Limb (tissue), 2 donors: ENCODE measurements around the gene JMJD1C.

Experiments
- DNase-seq, 2 donors: peaks; one replicate each; pipeline ENCODE4 v3.0.0-alpha.2; 2016; ENCODE audit errors: extremely low spot score in 2 of 2

The JMJD1C gene

DNA sequence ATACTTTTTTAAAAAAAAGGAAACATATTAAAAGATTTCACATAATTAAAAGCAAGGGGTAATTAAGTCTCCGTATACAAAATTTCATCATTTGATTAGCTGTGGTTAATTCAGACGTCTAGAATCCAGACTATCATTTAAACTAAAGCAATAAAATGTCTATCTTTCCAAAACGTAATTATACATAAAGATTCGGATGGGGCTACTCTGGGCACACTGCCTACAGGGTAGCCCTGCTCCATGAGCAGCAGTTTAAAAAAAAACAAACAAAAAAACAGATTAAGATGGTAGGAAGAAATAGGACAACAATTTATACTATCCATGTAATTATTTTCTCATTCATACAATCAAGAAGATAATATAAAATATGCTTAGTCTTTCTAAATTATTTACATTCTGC, 236.6 kb downstream of the JMJD1C start:
- DNase-seq, result no peak

GRCh38 chr10:63228237-63228636, 237.5 kb downstream of the JMJD1C start:
- DNase-seq, result no peak

DNA sequence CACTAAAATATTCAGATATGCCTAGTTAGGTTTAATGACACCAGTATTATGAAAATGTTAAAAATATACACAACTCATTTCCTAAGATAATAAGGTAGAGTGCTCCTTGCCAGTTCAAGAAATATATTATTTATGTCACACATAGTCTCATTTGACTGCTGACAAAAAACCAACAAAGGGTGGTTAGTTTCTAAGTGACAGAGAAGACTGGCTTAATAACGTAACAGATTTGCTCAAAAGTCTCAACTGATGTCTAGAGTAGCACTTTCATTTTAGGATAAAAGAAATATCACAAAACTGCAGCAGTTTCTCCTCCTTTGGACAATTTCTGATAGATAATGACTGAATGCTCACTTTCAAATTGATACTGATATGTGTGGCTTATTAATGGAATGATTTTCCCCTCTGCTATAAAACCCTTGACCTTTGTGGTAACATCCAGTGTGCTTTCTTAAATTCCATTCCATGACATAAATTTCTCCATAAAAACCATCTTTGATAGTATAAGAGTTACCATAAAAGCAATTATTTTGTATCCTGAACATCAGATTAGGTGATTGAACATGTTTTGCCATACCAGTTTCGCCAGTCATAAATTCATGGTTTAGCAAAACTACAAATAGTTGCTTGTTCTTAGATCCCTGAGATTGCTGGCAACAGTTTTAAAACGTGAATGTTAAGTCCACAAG, 238.4 kb downstream of the JMJD1C start:
- no peak for DNase-seq

DNA sequence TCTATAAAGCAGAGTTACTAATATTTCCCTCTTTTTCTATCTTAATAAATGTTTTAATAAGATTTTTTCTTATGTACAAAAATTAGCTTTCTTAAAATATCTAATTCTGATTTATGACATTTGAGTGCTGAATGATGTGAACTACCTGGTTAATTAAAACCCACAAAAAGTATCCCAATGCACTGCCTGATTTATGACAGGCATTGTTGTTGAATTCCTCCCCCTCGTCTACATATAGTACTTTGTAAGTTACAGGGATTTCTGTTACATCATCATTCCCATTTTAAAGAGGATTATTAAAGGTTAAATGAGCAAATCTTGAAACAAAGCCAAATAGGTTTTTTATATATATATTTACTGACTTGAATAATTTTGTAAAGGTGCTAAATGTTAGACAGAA, 241.5 kb downstream of the JMJD1C start:
- DNase-seq, result no peak

GRCh38 chr10:63221950-63222349, 243.8 kb downstream of the JMJD1C start:
- no peak for DNase-seq

- no peak for DNase-seq
These were observed 246.0 kb downstream of the JMJD1C start for GRCh38 chr10:63219749-63220148.

DNA sequence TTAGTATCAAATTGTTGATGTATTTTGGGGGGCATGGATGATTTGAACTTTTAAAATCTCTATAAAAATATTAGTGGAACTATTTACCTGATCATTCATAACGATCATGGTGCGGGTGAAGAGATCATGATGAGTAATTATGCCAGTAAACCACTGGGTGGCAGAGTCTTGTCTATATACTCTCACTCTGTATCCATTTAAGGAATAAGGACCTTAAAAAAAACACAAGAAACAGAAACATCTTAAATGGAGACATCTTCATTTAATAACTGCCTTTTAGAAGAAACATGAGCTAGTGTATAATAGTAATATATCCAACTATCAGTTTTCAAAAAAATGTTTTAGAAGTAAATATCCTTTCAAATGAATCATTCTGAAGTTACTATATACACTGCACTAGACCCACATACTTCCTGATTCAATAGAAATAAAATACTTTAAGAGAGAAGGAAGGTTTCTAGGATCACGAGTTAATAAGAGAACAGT, 248.6 kb downstream of the JMJD1C start:
- DNase-seq, result peak in 1 of 2 donors; percentile 73

DNA sequence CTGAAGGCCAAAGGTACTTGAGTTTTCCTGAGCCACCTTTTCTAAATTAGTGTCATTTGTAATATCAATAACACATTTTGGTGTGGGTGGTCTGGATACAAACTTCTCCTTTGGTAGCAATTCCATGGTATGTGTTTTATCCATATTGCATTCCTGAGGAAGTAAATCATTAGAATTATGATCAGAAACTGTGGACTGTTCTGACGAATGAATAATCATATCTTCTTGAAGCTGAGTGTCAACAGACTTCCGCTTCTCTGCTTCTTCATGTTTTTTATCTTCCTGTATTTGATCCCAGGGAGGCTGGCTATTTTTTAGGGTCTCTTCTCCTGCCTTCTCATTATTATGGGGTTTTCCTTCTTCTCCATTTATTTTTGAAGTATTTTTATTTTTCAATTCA, 251.2 kb downstream of the JMJD1C start:
- DNase-seq, result no peak

DNA sequence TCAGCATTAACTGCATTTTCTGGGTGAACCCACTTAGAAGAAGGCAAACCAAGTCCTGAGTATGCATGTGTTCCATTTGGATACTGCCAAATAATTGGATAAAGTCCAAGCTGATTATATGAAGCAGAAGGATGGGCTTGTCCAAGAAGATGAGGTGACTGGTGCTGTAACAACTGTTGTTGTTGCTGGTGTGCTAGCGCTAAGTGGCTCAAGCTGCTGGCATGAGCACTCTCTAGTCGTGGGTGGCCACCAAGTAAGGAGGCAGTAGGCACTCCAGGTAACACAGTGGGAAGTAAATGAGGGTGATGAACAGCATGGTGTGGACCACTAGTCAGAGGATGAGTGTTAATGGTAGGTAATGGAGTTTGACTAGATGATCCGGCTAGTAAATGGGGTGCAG, 252.3 kb downstream of the JMJD1C start:
- DNase-seq, result no peak

GRCh38 chr10:63210611-63211196, 255.1 kb downstream of the JMJD1C start:
- DNase-seq, result no peak

- no peak for DNase-seq
These were observed 256.1 kb downstream of the JMJD1C start for GRCh38 chr10:63209705-63210104.

GRCh38 chr10:63208986-63209385, 256.8 kb downstream of the JMJD1C start:
- DNase-seq, result no peak

- DNase-seq, result peak in 1 of 2 donors; percentile 69
These were observed 258.6 kb downstream of the JMJD1C start for GRCh38 chr10:63206997-63207811.

DNA sequence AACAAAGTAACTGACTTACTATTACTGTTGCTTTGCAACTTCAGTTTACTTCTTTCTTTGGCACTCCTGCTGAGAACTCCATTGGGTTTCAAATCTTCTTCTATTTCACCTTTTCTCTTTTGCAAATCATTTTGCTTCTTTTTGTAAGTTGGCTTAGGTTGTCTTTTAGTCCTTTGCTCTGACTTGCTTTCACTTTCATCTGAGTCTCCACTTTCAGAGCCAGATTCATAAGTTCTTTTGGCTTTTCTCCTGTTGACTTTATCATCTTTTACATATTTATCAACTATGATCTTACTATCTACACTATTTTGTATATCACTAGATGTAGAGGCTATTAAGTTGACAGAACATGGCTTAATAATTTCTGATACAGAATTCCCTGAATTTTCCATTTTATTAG, 259.2 kb downstream of the JMJD1C start:
- no peak for DNase-seq

- no peak for DNase-seq
These were observed 260.4 kb downstream of the JMJD1C start for GRCh38 chr10:63205421-63205820.

DNA sequence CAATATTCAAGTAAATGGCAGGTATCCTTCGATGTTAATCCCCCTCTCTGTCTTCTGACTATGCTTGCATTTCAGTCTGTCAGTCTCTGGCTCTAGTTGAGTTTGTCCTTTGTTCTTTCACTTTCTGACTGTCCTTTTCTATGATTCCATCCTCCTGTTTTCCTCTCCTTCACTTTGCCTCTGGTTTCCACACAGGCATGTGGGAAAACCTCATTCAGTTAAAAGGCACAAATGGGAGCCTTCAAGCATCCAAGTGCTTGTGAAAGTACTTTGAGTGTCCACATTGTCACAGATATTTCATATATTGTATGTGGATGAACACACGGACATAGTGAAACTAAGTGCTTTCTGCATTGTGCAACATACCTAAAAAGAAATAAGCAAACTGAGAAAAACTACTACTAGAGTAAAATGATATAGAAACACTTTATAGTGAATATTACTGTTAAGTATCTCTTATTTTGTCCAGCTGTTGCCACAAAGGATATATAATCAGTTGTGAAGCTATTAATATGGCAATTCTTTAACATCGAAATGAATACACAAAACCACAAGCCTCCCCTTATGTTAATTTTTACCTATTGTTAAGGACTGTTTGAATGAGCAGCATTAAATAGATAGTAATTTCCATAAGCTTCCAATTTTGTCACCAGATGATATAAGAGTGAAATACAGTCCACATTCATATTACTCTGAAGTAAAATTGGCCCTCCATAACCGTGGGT, 260.9 kb downstream of the JMJD1C start:
- no peak for DNase-seq

DNA sequence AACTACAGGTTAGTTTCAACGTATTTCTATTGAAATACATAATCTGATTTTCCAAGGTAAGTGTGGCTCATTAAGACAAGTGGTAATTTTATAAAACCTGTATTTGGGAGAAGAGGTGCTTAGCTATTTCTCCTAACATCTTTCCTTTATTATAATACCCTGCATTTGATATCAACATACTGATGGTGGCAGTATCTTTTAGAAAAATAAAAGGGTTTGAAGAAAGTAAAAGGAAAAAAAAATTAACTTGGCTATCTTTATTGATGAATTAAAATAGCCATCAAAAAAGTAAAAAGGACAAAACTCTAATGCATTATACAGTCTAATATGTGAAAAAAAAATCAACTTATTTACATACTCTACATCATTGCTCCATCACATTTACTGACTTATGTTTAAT, 264.7 kb downstream of the JMJD1C start:
- DNase-seq, result no peak

DNA sequence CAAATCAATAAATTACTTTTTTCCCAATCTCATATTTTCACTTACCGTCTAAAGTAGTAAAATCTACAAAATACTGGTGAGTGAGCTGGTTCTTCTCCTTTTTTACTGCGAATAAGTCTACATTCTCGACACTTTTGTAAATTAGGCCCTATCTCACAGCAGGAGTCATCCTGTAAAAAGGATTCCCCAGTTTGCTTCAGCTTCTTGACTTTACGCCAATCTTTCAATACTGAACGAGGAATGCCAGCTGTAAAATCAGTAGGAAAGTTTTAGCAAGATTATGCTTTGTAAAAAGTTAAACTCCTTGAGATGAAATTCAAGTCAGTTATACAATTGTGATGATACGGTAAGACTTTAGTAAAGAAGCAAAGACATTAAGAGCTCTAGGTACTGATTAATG, 265.3 kb downstream of the JMJD1C start:
- no peak for DNase-seq

- DNase-seq, result no peak
These were observed 266.1 kb downstream of the JMJD1C start for GRCh38 chr10:63199716-63200115.

GRCh38 chr10:63197344-63198092, 268.3 kb downstream of the JMJD1C start:
- peak in 1 of 2 donors; percentile 79 for DNase-seq

DNA sequence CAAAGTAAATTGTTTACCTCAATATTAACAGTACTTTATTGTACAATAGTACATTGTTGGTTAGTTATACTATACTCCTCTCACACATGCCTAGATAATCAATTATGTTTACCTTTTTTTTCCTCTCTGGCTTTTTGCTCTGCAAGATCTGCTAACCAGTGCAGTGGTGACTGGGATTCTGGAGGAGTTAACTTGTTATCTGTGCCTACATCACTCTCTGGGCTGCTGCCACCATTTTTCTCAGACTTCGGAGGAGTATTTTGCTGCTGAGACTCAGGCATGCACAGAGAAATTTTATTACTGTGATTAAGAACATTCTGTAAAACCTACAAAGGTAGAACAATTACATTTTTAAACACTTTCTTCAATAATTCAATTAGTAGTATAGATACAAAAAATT, 273.0 kb downstream of the JMJD1C start:
- DNase-seq, result no peak
